Muscle layer of colon (tissue), 2 donors: ENCODE measurements around the gene HPCAL1.

ENCODE experiments used
- H3K27ac ChIP-seq: one replicate; pipeline ENCODE4 v1.7.0; 2013; ENCODE audit warnings: low read depth, mild to moderate bottlenecking, low read length, moderate library complexity
- H3K27me3 ChIP-seq, 2 donors: one replicate each; pipeline ENCODE4 v1.7.0; 2013; ENCODE audit warnings: low read length in 2 of 2, mild to moderate bottlenecking in 2 of 2; ENCODE audit not compliant: insufficient read depth in 2 of 2, control insufficient read depth in 1 of 2
- H3K36me3 ChIP-seq: one replicate; pipeline ENCODE4 v1.7.0; 2013; ENCODE audit warnings: mild to moderate bottlenecking, low read length; ENCODE audit not compliant: insufficient read depth
- H3K4me1 ChIP-seq: one replicate; pipeline ENCODE4 v1.7.0; 2013; ENCODE audit warnings: mild to moderate bottlenecking, low read length; ENCODE audit not compliant: insufficient read depth
- H3K4me3 ChIP-seq, 2 donors: one replicate each; pipeline ENCODE4 v1.7.0; 2013; ENCODE audit warnings: low read length in 2 of 2, low read depth in 1 of 2, mild to moderate bottlenecking in 1 of 2, moderate library complexity in 1 of 2
- H3K9ac ChIP-seq: one replicate; pipeline ENCODE4 v1.7.0; 2013; ENCODE audit warnings: low read length
- H3K9me3 ChIP-seq: one replicate; pipeline ENCODE4 v1.7.0; 2013; ENCODE audit warnings: mild to moderate bottlenecking, low read length
- donor health status: abdominal sarcoma.
- donor health status: Adenocarcinoma of cecum.

HPCAL1 gene

DNA sequence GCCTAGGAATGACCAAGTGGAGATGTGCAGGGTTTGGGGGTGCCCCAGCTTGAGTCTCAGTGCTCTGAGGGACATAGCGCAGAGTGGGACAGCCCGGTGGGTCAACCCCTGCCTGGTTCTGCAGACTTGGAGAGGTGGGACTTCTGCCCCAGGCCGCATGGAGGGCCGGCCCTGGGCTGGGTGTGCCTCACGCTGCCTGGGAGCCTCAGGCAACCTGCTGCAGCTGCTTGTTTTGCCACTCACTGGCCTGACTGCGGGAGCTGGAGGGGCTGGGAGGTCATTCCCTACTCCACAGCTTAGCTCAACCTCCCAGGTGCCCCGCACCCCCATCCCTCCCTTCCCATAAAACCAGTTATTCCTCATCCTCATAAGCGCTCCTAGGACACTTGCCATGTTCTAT lies 112.3 kb downstream of the HPCAL1 start:
- Histone ChIP-seq H3K4me3 (no peak overlapping the region), H3K9ac (no peak overlapping the region), H3K27me3 (no peaks in the 10 kb centered on the region), H3K9me3 (no peaks in the 10 kb centered on the region), H3K27ac (no peak overlapping the region), H3K36me3 (no peaks in the 10 kb centered on the region), H3K4me1 (peaks cover 40% of the 10 kb centered on the region)

DNA sequence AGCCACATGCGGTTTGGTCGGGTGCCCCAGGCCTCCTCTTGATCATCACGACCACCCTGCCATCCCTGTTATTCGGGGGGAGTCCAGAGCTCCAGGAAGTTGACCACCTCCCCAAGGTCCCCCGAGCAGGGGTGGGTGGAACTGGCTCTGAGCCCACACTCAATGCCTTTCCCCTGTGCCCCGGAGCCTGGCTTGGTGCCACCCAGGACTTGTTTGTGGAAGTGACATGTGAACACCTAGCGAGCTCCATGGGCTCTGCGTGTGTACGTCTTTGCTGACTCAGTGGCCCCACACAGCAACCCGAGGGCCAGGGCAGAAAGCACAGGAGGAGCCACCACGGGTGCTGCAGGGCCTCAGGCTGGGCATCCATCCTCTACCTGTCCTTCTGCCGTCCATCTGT lies 112.9 kb downstream of the HPCAL1 start:
- Histone ChIP-seq H3K4me1 (peaks cover 37% of the 10 kb centered on the region), H3K27ac (no peak overlapping the region), H3K36me3 (no peaks in the 10 kb centered on the region)

DNA sequence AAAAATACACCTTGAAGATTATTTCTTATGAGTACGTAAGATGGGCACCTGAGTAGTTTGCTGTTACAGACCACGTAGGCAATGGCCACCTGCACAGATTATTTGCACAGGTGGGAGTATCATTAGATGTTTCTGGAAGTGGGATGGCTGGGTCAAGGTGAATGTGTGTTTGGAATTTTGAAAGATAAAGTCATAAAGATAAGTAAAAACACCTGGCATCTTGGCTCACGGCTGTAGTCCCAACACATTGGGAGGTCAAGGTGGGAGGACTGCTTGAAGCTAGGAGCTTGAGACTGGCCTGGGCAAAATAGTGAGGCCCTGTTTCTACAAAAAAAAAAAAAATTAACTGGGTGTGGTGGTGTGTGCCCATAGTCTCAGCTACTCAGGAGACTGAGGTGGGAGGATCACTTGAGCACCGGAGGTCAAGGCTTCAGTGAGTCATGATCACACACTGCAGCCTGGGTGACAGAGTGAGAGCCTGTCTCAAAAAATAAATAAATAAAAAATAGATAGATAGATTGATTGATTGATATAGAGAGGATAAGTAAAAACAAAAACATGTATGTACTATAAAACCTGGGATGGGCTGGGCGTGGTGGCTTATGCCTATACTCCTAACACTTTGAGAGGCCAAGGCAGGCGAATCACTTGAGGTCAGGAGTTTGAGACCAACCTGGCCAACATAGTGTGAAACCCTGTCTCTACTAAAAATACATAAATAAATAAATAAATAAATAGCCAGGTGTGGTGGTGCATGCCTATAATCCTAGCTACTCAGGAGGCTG lies 115.0 kb downstream of the HPCAL1 start:
- no peak overlapping the region for H3K9ac ChIP-seq
- peaks cover 11% of the 10 kb centered on the region for H3K36me3 ChIP-seq
- peaks cover 18% of the 10 kb centered on the region for H3K4me1 ChIP-seq
- H3K27me3 ChIP-seq = no peaks in the 10 kb centered on the region
- H3K9me3 ChIP-seq = no peaks in the 10 kb centered on the region
- H3K4me3 ChIP-seq = no peak overlapping the region
- no peak overlapping the region for H3K27ac ChIP-seq

More for the DNA sequence above, 112.9 kb downstream of the HPCAL1 start:
- Histone ChIP-seq H3K27me3 (no peaks in the 10 kb centered on the region), H3K9ac (no peak overlapping the region), H3K9me3 (no peaks in the 10 kb centered on the region), H3K4me3 (no peak overlapping the region)

DNA sequence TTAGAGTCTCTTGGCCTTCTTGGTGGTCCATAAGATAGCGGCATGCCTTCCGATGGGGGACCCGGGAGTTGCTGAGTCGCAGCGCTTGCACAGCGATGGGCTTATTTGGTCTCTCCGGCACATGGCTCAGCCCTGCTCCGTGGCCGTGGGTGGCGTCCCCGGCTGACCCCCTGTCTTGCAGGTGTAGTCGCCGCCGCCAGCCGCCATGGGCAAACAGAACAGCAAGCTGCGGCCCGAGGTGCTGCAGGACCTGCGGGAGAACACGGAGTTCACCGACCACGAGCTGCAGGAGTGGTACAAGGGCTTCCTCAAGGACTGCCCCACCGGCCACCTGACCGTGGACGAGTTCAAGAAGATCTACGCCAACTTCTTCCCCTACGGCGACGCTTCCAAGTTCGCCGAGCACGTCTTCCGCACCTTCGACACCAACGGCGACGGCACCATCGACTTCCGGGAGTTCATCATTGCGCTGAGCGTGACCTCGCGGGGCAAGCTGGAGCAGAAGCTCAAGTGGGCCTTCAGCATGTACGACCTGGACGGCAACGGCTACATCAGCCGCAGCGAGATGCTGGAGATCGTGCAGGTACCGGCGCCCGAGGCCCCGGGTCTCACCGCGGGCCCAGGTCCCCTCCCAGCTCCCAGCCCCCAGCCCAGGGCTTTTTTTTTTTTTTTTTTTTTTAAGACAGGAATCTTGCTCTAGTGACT lies 117.0 kb downstream of the HPCAL1 start:
- Histone ChIP-seq H3K27ac (no peak overlapping the region), H3K4me3 (no peak overlapping the region), H3K4me1 (no peaks in the 10 kb centered on the region), H3K36me3 (peaks cover 17% of the 10 kb centered on the region), H3K27me3 (no peaks in the 10 kb centered on the region), H3K9me3 (no peaks in the 10 kb centered on the region), H3K9ac (no peak overlapping the region)

DNA sequence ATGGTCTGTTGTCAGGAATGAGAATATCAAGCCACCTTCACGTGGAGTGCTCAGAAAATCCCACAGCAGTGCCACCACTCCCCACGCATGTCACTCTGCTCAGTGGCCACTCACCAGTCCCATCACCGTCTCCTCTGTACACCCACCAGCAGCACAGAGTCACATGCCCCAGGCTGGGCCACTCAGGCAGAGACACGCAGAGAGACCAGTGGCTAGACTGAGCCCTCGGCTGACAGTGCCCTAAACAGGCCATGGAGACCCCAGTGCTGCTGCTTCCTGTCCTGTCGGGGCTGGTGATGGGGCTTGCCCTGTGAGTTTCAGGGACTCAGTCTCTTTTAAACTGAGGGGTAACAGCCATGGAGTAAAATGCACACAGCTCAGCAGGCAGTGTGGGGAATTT lies 119.5 kb downstream of the HPCAL1 start:
- Histone ChIP-seq H3K4me1 (no peaks in the 10 kb centered on the region), H3K27me3 (no peaks in the 10 kb centered on the region), H3K27ac (no peak overlapping the region), H3K36me3 (peaks cover 17% of the 10 kb centered on the region), H3K4me3 (no peak overlapping the region), H3K9ac (no peak overlapping the region), H3K9me3 (no peaks in the 10 kb centered on the region)

DNA sequence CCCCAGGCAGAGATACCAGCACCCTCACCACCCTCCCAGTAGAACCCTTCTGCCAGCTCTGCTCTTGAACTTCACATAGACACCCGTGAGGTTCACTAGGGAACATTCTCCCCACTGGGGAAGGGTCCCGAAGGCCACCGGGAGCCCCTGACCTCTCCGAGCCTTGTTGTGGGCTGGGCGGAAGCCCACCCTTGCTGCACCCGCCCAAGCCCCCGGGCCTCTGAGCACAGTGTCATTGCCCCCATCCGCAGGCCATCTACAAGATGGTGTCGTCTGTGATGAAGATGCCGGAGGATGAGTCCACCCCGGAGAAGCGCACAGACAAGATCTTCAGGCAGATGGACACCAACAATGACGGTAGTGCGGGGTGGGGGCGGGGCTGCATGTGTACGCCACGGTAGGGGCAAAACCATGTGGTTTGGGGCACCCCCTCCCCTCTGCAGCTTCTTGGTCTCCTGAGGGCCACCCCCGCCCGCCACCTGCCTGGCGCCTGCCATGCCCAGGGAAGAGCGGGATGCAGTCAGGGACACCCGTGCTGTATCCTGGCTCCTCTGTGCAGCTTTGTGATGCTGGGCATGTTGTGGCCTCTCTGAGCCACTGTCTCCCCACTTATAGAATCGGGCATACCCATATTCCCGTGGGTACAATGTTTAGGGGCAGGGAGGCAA lies 120.2 kb downstream of the HPCAL1 start:
- Histone ChIP-seq H3K9ac (no peak overlapping the region), H3K27me3 (no peaks in the 10 kb centered on the region), H3K9me3 (no peaks in the 10 kb centered on the region), H3K4me1 (no peaks in the 10 kb centered on the region), H3K27ac (no peak overlapping the region), H3K36me3 (peaks cover 17% of the 10 kb centered on the region), H3K4me3 (no peak overlapping the region)

DNA sequence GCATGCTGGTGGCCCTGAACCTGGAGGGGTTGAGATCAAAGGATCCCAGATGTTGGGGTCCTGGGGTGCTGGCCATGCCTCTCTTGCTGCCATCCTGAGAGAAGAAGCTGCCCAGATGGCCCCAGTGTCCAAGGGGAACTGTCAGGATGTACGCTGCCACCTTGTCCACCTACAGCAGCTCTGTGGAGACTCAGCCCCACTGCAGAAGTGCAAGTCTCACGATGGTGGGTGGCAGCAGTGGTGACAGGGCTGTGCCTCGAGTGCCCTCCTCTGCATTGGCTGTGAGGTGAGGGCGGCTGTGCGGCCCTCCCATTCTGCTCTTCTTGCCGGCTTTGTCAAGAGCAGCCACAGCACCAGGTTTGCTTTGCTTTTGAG lies 120.7 kb downstream of the HPCAL1 start:
- H3K27ac ChIP-seq = no peak overlapping the region
- peaks cover 17% of the 10 kb centered on the region for H3K36me3 ChIP-seq
- no peaks in the 10 kb centered on the region for H3K9me3 ChIP-seq
- H3K4me1 ChIP-seq = no peaks in the 10 kb centered on the region
- H3K27me3 ChIP-seq = no peaks in the 10 kb centered on the region
- H3K4me3 ChIP-seq = no peak overlapping the region
- no peak overlapping the region for H3K9ac ChIP-seq

DNA sequence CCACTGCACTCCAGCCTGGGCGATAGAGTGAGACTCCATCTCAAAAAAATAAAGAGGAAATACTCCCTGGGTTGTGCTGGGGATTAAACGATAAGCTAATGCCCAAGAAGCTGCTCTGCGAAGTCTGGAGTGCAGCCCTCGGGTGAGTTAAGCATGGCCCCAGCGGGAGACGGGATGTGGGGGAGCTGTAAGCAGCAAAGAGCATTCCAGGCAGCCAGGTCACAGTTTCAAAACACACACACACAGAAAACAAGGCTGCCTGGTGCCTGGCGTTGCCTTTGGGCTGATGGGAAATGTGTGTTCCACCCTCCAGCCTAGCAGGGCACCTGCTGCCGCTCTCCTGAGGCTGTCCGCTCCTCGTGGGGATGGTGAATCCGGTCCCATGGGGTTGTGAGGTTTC lies 121.3 kb downstream of the HPCAL1 start:
- peaks cover 17% of the 10 kb centered on the region for H3K36me3 ChIP-seq
- H3K9ac ChIP-seq = no peak overlapping the region
- H3K9me3 ChIP-seq = no peaks in the 10 kb centered on the region
- H3K4me1 ChIP-seq = no peaks in the 10 kb centered on the region
- no peak overlapping the region for H3K4me3 ChIP-seq
- no peaks in the 10 kb centered on the region for H3K27me3 ChIP-seq
- no peak overlapping the region for H3K27ac ChIP-seq

DNA sequence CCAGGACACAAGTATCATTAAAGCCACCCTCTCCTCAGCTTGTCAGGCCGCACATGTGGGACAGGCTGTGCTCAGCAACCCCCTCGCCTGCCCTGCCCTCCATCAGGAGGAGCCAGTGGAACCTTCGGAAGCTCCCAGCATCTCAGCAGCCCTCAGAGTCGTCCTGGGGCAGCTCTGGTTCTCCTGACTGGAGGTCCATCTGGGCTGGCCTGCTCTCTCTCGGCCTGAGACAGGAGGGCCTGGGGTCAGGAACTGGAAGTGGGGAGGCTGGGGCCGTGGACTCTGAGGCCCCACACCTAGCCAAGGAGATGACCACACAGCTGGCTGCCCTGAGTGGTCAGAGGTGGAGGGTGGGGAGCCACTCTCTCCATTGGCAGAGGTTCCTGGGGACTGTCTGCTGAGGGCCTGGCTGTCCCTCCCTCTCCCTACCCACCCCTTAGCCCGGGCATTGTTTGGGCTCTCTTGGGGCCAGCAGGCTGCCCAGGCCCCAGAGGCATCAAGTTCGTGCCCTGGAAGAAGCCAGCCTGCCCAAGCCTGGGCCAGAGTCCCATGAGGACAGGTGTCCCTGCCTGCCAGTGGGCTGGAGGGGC lies 122.3 kb downstream of the HPCAL1 start:
- H3K27me3 ChIP-seq = no peaks in the 10 kb centered on the region
- no peaks in the 10 kb centered on the region for H3K4me1 ChIP-seq
- H3K9me3 ChIP-seq = no peaks in the 10 kb centered on the region
- H3K4me3 ChIP-seq = no peak overlapping the region
- H3K36me3 ChIP-seq = peaks cover 17% of the 10 kb centered on the region
- H3K27ac ChIP-seq = no peak overlapping the region
- H3K9ac ChIP-seq = no peak overlapping the region

DNA sequence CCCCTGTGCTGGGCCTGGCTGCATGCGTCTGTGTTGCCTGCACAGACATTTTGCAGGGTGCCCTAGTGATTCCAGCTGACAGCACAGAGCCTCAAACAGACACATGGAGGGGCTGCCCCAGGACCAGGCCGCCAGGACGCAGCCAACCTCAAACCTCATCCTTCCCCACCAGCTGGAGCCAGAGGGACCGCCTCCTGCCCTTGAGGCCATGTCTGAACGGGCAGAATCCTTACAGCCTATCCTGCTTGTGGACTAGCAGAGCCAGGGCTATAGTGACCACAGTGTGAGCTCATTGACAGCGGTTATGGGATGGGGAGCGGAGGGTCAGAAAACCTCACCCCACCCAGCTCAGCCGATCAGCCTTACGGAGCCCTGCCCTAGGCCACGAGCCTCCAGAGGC lies 123.0 kb downstream of the HPCAL1 start:
- H3K27me3 ChIP-seq = no peaks in the 10 kb centered on the region
- no peaks in the 10 kb centered on the region for H3K9me3 ChIP-seq
- peaks cover 17% of the 10 kb centered on the region for H3K36me3 ChIP-seq
- no peak overlapping the region for H3K9ac ChIP-seq
- no peaks in the 10 kb centered on the region for H3K4me1 ChIP-seq
- no peak overlapping the region for H3K4me3 ChIP-seq
- no peak overlapping the region for H3K27ac ChIP-seq
